Measurements from ENCODE around the gene ADAM30.

GRCh38 chr1:119853155-119853554 is 43.2 kb downstream of the ADAM30 start:
- TF ChIP-seq POLR2AphosphoS5 (IDR thresholded peaks at IDR 0.05; ENCODE audit: low read depth, low read length) (no peak), POLR2A (IDR thresholded peaks at IDR 0.05; ENCODE audit: low read depth, low read length) (no peak)

Data from GM12891 (cell line).